Subcutaneous adipose tissue (tissue), 4 donors: ENCODE data around the gene PPP2R2D. TPM values are rescaled to one million over a fixed set of nuclear protein-coding genes. Genes with fewer than 3 reads are reported as not detected.

Source experiments
- CTCF ChIP-seq: fragments of 450-650 bp; IDR thresholded peaks from one replicate; pipeline ENCODE4 v1.5.1; 2016; ENCODE audit warnings: low read depth, mild to moderate bottlenecking, control low read depth, antibody characterized with exemption, moderate library complexity
- total RNA-seq, 4 donors: library from RNA; depleted of rRNA; stranded (reverse); fragments of >200 nt; gene quantifications; one replicate each; pipeline ENCODE4 v1.1.0, GENCODE V29; 2016

PPP2R2D gene
- total RNA-seq, 4 donors from 2014 or later, result 27.5 to 41.4 (median 29.5) TPM

- no peak for TF ChIP-seq CTCF
Measured at GRCh38 chr10:131955591-131956340, 55.0 kb downstream of the PPP2R2D start.

DNA sequence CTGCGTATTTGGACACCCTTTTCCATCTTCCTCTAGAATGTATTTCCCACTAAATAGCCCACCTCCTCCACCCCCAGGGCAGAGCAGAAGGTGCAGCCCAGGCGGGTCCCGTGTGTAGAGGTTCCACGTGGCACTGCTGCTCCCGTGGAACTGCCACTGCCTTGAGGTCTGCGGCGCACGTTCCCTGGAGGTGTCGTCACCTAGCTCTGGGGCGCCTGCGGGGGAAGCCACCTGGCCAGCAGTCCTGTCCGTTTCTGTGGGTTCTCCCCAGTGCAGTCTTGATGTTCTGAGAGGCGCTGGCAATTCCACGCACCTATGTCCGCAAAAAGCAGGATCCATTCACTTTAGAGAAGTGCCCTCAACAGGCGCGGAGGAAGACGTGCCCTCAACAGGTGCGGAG lies 59.0 kb downstream of the PPP2R2D start:
- TF ChIP-seq CTCF, result no peak

DNA sequence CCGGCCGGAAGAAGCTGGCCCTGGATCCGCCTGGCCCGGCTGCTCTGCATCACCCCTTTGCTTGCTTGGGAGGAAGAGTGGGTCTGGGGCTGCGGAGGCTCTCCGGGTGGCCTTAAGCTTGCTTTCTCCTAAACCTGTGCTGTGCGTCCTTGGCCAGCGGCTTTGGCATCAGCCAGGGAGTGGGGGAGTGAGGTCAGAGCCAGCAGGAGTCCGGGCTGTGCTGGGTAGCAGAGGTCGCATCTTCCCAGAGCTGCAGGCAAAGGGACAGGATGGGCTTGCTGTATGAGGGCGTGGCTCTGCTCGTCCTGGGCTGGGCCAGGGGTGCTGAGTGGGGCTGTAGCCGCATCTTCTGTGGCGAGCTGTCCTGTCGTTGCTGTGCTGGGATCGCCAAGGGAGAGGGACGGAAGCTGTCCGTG lies 59.8 kb downstream of the PPP2R2D start:
- no peak for TF ChIP-seq CTCF

DNA sequence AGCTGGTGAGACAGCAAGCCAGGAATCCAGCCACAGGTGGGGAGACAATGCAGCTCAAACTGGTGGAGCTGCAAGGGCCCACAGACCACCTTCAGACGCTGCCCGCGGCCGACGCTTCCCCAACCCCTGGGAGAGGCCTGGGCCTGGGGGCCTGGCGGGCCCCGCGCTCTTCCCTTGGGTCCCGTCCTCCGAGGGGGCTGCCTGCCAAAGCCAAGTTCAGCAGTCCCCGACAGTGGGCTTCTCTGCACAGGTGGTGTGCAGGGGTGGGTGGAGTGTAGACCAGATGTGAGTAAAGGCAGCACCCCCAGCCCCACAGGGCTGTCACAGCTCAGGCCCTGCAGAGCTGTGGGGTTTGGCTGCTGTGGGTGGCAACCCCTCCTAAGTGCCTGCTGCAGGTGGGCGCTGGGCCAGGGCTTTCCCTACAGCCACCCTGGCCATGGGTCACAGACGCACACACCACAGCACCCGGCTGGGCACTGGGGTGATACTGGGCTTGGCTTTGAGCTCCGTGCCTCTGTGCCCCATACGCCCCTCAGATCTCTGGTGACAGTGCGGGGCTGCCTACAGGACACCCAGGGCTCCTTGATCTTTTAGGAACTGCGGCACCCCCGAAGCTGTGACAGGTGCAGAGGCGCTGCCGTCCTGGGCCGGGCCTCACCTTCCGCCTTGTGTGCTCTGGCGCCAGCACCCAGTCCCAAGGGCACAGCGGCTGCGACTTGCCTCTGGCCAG lies 60.4 kb downstream of the PPP2R2D start:
- no peak for TF ChIP-seq CTCF

GRCh38 chr10:131961777-131962662 lies 61.2 kb downstream of the PPP2R2D start:
- TF ChIP-seq CTCF, result no peak

GRCh38 chr10:131963350-131963749 lies 62.5 kb downstream of the PPP2R2D start:
- no peak for TF ChIP-seq CTCF

DNA sequence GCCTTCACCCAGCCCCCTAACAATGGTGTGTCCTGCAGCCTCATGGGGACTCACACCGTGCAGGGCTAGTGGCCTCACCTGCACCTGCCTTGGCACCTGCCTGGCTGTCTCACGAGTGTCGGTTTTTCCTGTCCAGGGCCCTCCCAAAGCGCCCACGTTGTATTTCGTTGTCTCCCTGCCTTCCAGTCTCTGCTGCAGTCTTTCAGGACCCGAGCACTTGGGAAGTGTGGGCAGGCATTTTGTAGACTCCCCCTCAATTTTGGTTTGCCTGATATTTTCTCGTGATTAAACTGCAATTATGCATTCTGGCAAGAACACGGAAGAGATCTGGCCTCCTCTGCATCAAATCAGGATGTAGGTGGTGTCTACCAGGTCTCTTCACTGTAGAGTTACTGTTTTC lies 63.0 kb downstream of the PPP2R2D start:
- TF ChIP-seq CTCF, result no peak
